Upper lobe of right lung (tissue), 1 donor: ENCODE results near the gene SMARCA5. TPM values are rescaled to one million over a fixed set of nuclear protein-coding genes. Genes with fewer than 3 reads are reported as not detected.
A peak's percentile ranks its signal among the peaks of the same experiment; 100 is the strongest.

Source experiments
- ATAC-seq: fragments of 200-7000 bp; cut with Tn5 transposase; one replicate; pipeline ENCODE4 v1.9.1; 2020; ENCODE audit warnings: mild to moderate bottlenecking, moderate library complexity
- DNase-seq: peaks from one replicate; pipeline ENCODE4 v3.0.0-alpha.2; 2020
- H3K27ac ChIP-seq: fragments of 200-600 bp; one replicate; pipeline ENCODE4 v1.8.0; 2022
- H3K27me3 ChIP-seq: fragments of 200-600 bp; one replicate; pipeline ENCODE4 v1.8.0; 2022; ENCODE audit warnings: mild to moderate bottlenecking
- H3K36me3 ChIP-seq: fragments of 200-600 bp; one replicate; pipeline ENCODE4 v1.8.0; 2022
- H3K4me1 ChIP-seq: fragments of 200-600 bp; one replicate; pipeline ENCODE4 v1.8.0; 2022
- H3K4me3 ChIP-seq: fragments of 200-600 bp; one replicate; pipeline ENCODE4 v1.8.0; 2022; ENCODE audit warnings: mild to moderate bottlenecking
- H3K9me3 ChIP-seq: fragments of 200-600 bp; one replicate; pipeline ENCODE4 v1.8.0; 2022
- CTCF ChIP-seq: fragments of 200-600 bp; IDR thresholded peaks from one replicate; pipeline ENCODE4 v1.8.0; 2022; ENCODE audit warnings: antibody characterized with exemption
- intact Hi-C: fragments of 100-400 bp; cut with DNase I; formaldehyde crosslinking; loops from one replicate; pipeline ENCODE4 v1.11.0; 2022
- long read RNA-seq: library from polyadenylated mRNA; unstranded; transcript quantifications from one replicate; pipeline ENCODE4 v2.0.0, GENCODE V29; 2021
- total RNA-seq: library from RNA; stranded (reverse); fragmentation: NEBNext Ultra II Directional; extraction: Animal tissue kit (Norgen Biotek cat#: 25700); gene quantifications from one replicate; pipeline ENCODE4 v1.2.1, GENCODE V29; 2021
- donor health status: DM: no; HTN: yes; CAD: no; lungs with severe emphysema.

Gene SMARCA5
- total RNA-seq, result 61.5 TPM
- long read RNA-seq, full-length matches to known transcripts, result 267 of 296 reads
- long read RNA-seq, partial matches to known transcripts, result 16 of 296 reads
- long read RNA-seq, other reads (novel, unspliced or antisense), result 13 of 296 reads

- Histone ChIP-seq H3K9me3 (no peaks in the 10 kb centered on the region), H3K4me3 (peak within 1 kb of the TSS; percentile 82), H3K27ac (peak within 1 kb of the TSS; percentile 98), H3K27me3 (no peaks in the 10 kb centered on the region), H3K36me3 (peaks cover 15% of the 10 kb centered on the region), H3K4me1 (peaks cover 25% of the 10 kb centered on the region)
- ATAC-seq (peak; percentile 95), DNase-seq (peak; percentile 98)
- intact Hi-C loops, result no loop called here
- TF ChIP-seq CTCF, result no peak
These were observed at the start of gene SMARCA5 for GRCh38 chr4:143513314-143514168. SMARCA5 (plus strand) TSS chr4:143513702; CDS start chr4:143513925, 223 bp downstream.

- intact Hi-C loops, result no loop called here
- no peaks in the 10 kb centered on the region for H3K9me3 ChIP-seq
- peaks cover 45% of the 10 kb centered on the region for H3K36me3 ChIP-seq
- TF ChIP-seq CTCF, result no peak
- no peaks in the 10 kb centered on the region for H3K27me3 ChIP-seq
- H3K27ac ChIP-seq, result no peak overlapping the region
- H3K4me1 ChIP-seq, result no peaks in the 10 kb centered on the region
- no peak overlapping the region for H3K4me3 ChIP-seq
- DNase-seq, result no peak
- ATAC-seq, result no peak
These were observed 40.0 kb upstream of the SMARCA5 start for GRCh38 chr4:143473334-143474126.

- Histone ChIP-seq H3K9me3 (no peaks in the 10 kb centered on the region), H3K36me3 (peaks cover 11% of the 10 kb centered on the region), H3K4me3 (no peak overlapping the region), H3K4me1 (peaks cover 4% of the 10 kb centered on the region), H3K27me3 (no peaks in the 10 kb centered on the region), H3K27ac (no peak overlapping the region)
- TF ChIP-seq CTCF, result no peak
- no peak for ATAC-seq
- DNase-seq, result no peak
- intact Hi-C loops, result no loop called here
These were observed 36.0 kb upstream of the SMARCA5 start for GRCh38 chr4:143477487-143477886.

- Histone ChIP-seq H3K4me1 (peaks cover 6% of the 10 kb centered on the region), H3K36me3 (no peaks in the 10 kb centered on the region), H3K9me3 (no peaks in the 10 kb centered on the region), H3K27ac (no peak overlapping the region), H3K4me3 (no peak overlapping the region), H3K27me3 (no peaks in the 10 kb centered on the region)
- intact Hi-C loops, result loop anchor here (10.0 kb wide), 1 partner anchor 277 kb away; no protein-coding TSS in a partner anchor
- no peak for DNase-seq
- ATAC-seq, result peak; percentile 42
- TF ChIP-seq CTCF, result no peak
These were observed 32.1 kb upstream of the SMARCA5 start for GRCh38 chr4:143481361-143481760.

- Histone ChIP-seq H3K4me1 (peaks cover 6% of the 10 kb centered on the region), H3K27me3 (no peaks in the 10 kb centered on the region), H3K27ac (no peak overlapping the region), H3K4me3 (no peak overlapping the region), H3K36me3 (no peaks in the 10 kb centered on the region), H3K9me3 (no peaks in the 10 kb centered on the region)
- peak; percentile 63 for ATAC-seq
- intact Hi-C loops, result loop anchor here (10.0 kb wide), 1 partner anchor 278 kb away; no protein-coding TSS in a partner anchor
- DNase-seq, result no peak
- TF ChIP-seq CTCF, result peak; percentile 62
These were observed 30.7 kb upstream of the SMARCA5 start for GRCh38 chr4:143482840-143483239.
